Measurements from ENCODE around the gene EPHA8. TPM values are rescaled to one million over a fixed set of nuclear protein-coding genes. Genes with fewer than 3 reads are reported as not detected.

The EPHA8 gene
- total and polyA plus RNA-seq, 2 of the 13 experiments (the other 11 are each of a cell fraction or from before 2014, with no cell fraction given): not detected

GRCh38 chr1:22543679-22544078 lies 19.6 kb upstream of the EPHA8 start (continued):
- TF ChIP-seq JUN (CRISPR knock-in tag; IDR thresholded peaks at IDR 0.05) (peak; percentile 54; the same call in 1 of the 2 replicates), TBX2 (CRISPR knock-in tag; IDR thresholded peaks at IDR 0.05; ENCODE audit: borderline replicate concordance) (peak; percentile 42; the same call in 1 of the 2 replicates), SALL1 (CRISPR knock-in tag; IDR thresholded peaks at IDR 0.05) (peak; percentile 29; the same call in 1 of the 2 replicates), ZFP36 (IDR thresholded peaks at IDR 0.05; ENCODE audit: borderline replicate concordance, low read depth, low read length, partially characterized antibody) (peak; percentile 98), RXRA (CRISPR knock-in tag; IDR thresholded peaks at IDR 0.05) (peak; percentile 20; the same call in 1 of the 2 replicates), ZNF138 (CRISPR knock-in tag; IDR thresholded peaks at IDR 0.05; ENCODE audit: low read depth) (no peak), ETV5 (CRISPR knock-in tag; IDR thresholded peaks at IDR 0.05; ENCODE audit: borderline replicate concordance) (peak; percentile 15; the same call in 1 of the 2 replicates), HDAC1 (CRISPR knock-in tag; IDR thresholded peaks at IDR 0.05) (0 out of 2 replicates have a peak, but pooled peaks have one; percentile 26), ZMYM3 (CRISPR knock-in tag; IDR thresholded peaks at IDR 0.05) (peak; percentile 97), HES4 (CRISPR knock-in tag; IDR thresholded peaks at IDR 0.05; ENCODE audit: borderline replicate concordance) (no peak), NFE2L2 (IDR thresholded peaks at IDR 0.05; ENCODE audit: low read length) (0 out of 2 replicates have a peak, but pooled peaks have one; percentile 20), EED (CRISPR knock-in tag; IDR thresholded peaks at IDR 0.05) (0 out of 2 replicates have a peak, but pooled peaks have one; percentile 58), FOXP1 (IDR thresholded peaks at IDR 0.05) (no peak), FOXP1 (CRISPR knock-in tag; IDR thresholded peaks at IDR 0.05) (no peak), ZNF776 (CRISPR knock-in tag; IDR thresholded peaks at IDR 0.05) (no peak), ZNF230 (CRISPR knock-in tag; IDR thresholded peaks at IDR 0.05) (no peak), MAX (IDR thresholded peaks at IDR 0.05) (peak; percentile 25; the same call in 1 of the 2 replicates), NR2F1 (CRISPR knock-in tag; IDR thresholded peaks at IDR 0.05) (peak; percentile 10 to 22; a peak in 1 of 4 replicates), HNF4A (CRISPR knock-in tag; IDR thresholded peaks at IDR 0.05) (peak; percentile 56), RELA (CRISPR knock-in tag; IDR thresholded peaks at IDR 0.05) (no peak), ZSCAN25 (CRISPR knock-in tag; IDR thresholded peaks at IDR 0.05) (0 out of 2 replicates have a peak, but pooled peaks have one; percentile 22), NFIC (IDR thresholded peaks at IDR 0.05; ENCODE audit: low read length) (no peak), TBX3 (IDR thresholded peaks at IDR 0.05; ENCODE audit: borderline replicate concordance) (peak; percentile 46; the same call in 1 of the 2 replicates), MED13 (CRISPR knock-in tag; IDR thresholded peaks at IDR 0.05) (no peak)
